T-helper 1 cell (primary cell): ENCODE results near the gene ADD2.

Source experiments
- DNase-seq, 5 donors: peaks; one replicate each; pipeline ENCODE4 v3.0.0-alpha.2; 2012 to 2020

The ADD2 gene

DNA sequence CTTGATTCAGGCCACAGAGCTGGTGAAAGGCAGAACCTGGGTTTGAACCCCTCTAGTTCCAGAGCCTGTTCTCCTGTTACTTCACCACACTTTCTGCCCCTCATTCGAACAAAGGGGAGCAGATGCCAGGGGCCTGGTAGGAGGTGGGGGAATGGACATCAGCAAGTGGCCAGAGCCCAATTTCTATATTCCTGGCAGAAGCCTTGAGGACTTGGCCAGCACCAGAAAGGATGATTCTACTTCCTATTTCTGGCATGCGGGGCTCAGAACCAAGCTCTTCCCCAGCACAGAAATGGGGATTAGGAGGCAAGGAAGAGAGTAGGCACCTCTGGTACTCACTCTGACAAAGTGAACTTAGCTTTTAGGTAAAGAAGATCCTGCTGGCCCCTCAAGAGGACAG is 49.3 kb downstream of the ADD2 start:
- DNase-seq = no peak

DNA sequence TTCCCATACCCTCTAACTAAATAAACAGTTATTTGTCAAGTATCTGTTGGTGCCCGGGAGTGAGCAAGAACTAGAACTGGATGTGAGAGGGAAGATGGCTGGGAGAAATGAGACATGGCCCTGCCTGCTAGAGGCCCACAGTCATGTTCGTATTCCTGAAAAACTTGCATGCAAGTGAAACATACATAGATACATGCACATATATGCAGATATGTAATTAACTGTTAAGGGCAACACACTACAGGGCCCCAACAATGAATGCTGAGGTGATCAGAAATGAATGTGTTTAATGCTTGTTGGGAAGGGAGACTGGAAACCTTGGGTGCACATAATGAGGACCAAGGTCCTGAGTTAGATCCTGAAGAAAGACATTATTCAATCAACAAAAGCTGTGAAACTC is 49.8 kb downstream of the ADD2 start:
- DNase-seq = no peak

DNA sequence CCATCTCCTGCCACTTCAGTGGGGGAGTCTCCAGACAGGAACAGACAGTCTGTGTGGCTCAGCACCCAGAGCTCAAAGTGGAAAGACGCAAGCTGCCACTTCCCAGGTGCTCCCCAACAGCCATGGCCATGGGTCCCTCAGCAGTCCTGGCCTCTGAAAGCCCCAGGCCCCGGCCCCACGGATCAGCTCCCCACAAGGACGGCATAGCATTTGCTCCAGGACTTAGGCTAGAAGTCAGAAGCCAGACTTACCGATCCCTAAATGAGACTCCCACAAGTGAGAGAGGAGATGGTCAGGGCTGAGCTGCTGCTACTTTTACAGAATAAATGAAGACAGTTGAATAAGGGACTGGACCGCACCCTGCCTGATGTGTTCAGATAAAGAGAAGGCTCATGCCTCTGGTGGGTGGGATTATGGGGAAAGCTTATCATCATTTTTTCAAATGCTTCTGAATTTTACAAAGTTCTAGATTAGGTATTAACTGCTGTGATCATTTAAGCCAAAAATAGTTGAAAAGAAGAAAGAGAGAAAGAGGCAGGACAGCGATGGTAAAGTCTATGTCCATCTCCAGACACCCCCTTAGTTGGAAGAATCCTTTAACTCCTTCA is 50.5 kb downstream of the ADD2 start:
- DNase-seq = no peak

DNA sequence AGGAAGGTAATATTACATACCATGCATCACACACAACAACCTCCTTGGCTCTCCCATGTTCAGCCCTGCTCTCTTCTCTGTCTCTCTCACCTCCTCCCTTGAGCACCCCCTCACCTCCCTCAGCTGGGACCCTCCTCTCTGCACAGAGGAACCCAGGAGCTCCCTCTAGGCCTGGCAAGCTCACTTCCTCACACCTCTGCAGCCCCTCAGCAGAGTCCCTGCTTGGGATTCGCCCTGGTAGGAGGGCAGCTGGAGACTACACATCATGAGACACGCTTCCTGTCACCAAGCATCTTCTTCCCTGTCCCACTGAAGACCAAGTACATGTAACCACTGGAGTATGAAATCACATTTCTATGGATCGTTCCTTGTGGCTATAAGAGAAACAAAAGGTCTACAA is 51.0 kb downstream of the ADD2 start:
- DNase-seq = no peak

DNA sequence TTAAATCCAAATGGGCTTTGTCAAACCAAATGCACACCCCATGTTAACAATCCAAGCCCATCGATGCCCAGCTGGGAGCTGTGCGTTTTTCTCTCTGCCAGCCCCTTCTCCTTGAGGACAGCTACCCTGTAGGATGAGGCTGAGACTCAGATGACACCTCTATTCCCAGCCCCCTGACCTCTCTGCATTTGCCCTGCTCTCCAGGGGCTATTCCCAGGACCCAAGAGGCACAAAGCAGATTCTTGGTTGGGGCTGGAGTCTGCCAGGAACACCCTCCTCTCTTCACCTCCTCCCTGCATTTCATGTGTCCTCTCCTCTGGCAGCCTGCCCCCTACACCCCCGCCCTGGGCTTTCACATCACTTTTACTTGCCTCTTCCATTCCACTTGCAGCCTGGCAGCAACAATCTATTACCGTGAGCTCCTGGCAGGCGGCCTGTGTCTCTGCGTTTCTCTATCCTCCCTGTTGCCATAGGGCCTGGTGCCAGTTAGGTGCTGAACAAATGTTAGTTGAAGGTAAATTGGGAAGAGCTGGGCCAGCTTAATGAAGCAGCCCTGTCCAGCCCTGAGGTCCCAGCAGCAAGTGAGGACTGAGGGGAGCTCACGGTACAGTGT is 51.8 kb downstream of the ADD2 start:
- DNase-seq = no peak

DNA sequence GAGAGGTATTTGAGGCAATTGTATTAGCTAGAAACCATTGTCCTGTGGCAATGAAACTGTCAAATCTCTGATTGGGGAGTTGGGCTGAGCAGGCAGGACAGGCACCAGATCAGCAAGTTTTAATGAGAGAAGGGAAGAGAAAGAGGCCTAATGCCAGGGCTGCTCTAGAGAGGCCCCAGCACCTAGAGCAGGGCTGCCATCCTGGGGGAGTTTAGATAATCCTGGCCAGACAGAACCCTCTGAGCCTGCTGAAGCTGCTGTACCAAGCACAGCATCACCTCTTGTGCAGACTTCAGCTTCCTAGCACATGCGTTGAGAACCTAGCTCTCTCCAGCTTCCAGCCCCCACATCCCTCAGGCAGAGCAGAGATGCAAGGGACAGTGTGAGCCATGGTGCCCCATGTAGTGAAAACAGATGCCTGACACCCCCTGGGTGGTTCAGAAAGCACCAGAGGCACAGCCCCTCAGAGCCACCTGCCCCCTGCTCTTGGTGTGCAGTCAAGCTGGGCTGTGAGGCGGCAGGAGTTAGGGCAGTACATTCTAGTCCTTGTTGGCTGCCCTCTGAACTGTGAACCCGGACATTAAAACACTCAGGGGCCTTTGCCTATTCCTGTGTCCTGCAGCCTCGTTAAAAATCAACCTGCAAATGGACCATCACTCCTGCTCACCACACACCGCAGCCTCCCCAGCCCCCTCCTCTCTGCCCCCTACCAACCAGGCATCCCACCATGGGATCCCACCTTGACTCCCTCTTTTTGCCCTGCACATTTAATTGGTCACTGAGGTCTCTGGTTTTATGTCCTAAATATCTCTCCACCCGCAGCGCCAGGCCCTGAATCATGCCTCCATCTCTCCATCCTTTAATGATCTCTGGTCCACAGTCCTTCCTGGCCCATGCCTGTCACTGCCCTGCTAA is 52.7 kb downstream of the ADD2 start:
- DNase-seq = no peak

DNA sequence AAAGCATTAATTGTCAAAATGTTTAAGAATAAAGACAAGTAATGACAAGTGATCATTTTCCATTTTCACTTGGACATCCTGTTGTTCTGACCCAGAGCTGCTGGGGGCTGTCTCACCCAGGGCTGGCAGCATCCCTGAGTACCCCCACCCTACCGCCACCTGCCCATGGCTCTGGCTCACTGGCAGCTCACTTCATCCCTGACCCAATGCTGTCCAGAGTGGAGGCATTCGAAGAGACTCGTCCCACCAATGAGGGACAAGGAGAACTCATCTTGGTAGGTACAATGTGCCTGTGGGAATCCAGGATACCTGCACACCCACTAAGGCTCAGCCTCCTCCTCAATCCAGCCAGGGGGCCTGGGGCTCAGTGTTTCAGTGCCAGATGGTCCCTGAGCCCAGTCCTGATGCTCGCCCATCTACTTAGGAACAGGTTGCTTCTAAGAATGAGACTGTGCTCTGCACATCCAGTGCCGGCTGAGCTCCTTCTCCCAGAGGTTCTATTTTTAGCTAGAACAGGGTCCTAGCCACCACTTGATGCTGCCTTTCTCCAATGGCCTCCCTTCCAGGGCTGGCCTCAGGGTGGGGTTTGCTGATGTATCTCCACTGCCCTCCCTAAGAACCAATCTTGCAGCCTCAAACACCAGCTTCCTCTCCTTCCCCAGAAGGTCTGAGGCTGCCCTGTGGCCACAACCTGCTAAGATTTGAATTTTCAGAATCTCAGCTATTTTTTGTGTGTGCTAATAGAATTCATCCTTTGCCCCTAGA is 53.7 kb downstream of the ADD2 start:
- DNase-seq = no peak

DNA sequence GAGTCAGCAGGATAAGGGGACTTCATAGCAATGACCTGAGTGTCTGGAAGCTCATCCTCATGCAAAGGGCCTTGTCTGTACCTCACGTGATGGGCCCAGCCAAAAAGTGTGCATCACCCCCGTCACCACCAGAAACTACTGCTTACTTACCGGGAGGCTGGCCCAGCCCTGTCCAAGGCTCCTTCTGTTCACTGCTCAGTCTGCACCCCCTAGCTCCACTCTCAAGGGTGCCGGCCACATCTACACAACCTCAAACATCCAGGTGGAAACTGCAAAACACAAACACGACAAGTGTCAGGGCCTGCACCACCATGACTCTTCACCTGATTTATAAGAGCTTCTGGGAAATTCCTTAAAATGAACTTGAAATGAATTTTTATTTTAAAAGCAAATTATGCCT is 55.1 kb downstream of the ADD2 start:
- DNase-seq = no peak

DNA sequence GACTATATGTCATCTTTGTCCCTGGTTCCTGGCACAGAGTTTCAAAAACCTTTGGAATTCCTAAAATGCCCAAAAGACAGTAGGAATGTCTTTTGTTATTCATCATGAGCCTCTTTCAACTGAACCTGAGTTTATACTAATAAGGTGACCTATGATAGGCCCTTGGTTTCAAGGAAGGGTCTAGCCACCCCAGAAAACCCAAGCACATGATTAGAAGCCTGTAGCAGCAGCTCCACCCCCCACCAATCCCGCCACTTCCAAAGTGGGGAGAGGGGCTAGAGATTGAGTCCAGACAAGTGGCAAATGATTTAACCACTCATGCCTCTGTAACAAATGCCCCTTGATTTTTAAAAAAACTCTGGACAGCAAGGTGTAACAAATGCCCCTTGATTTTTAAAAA is 56.8 kb downstream of the ADD2 start:
- DNase-seq = no peak

DNA sequence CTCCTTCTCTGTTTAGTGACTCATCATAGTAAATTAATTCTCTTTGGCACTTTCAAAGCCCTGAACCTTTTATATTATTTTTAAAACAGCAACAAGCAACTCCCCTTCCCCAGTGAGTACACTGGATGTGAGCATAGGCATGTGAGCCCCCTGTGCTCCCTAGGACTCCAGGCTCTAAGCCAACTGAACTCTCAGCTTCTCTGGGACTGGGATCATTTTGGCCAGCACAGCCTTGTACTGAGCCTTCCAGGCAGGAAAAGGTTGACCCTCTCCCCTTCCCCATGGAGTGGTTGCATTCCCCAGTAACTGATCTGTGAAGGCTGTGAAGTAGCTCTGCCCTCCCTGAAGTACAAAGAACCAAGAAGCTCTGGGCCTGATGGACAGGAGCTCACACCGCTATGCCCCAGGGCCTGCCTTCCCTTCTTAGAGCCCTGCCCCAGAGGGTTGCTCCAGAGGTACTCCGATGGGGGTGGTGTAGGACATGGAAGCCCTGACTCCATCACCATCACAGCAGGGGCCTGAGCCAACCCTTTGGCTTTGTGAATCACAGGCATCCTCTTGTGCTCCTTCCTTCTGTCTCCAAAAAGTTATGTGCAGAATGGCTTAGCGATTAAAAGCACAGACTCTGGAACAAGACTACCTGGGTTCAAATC is 57.8 kb downstream of the ADD2 start:
- no peak for DNase-seq

DNA sequence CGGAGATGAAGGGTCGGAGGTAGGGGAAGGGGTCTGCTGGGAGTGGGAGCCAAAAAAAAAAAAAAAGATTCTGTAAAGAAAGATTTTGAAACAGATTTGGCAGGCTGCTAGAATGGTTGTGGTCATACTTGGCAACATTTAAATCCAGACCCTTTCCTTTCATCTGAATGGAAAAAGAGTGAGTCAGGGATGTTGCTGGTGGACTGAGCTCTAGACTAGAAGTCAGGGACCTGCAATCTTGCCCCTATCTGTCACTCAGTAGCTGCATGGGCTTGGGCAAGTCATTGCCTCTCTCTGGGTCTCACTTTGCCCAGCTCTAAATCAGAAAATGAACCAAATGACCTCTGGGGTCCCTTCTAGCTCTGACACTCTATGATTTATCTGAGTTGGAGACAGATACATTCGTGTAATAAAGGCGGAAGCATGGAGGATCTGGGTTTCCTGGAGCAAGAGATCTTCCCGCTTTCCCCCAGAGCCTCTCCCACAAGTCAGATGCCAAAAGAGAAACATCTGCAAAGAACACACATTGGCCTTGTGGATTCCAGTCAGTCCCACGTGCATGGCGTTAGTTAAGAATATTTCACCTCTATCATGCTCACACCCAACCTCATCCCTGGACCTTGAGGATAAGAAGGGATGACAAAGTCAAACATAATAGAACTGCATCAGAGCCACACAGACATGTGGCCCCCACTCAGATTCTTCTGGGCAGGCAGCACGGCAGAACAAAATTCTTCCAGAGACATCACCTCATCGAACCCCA is 58.5 kb downstream of the ADD2 start:
- DNase-seq = no peak

DNA sequence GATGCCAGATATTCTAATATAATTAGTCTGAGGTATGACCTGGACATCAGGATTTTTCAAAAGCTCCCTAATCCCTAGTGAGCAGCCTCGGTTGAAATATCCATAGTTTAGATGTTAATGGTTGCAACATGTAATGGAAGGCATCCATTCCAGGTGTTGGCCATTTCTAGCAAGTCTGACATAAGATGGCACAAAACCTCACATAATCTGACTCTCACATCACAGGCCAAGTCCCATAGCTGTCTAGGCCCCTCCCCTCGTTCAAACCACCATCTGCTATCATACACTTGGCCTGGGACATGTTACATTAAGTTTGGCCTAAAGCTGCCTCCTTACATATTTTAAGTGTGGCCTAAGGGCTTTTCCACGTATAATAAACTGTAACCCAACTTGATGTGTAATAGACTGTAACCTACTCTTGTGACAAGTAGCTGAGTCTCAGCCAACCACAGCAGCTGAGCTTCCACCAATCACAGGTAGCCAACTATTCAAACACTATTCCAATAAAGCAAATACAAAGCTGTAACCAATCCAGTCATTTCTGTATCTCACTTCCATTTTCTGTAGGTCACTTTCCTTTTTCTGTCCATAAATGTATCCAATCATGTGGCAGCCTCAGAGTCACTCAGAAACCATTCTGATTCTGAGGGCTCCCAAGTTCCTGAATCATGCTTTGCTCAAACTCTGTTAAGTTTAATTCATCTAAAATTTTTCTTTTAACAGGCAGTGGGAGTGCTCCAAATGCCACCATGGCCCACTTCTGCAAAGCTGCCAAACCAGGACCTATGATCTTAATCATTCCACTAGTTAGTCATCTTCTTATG is 59.4 kb downstream of the ADD2 start:
- DNase-seq = no peak

DNA sequence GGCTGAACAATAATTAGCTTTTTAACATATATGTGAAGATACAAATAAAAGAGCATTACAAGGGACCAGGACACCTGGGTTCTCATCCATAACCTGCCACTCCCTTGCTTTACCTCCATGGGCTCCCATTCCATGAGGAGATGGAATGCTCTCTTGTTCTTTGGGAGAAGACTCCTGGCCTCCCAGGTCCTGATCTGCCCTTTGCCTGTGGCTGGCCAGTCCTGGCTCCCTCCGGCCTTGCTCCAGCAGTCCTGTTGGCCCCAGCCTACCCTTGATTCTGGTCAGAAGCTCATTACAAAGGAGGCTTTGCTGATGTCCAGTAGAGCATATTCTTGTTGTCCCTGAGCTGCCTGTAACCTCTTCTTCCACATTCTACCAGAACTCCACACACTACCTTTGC is 60.3 kb downstream of the ADD2 start:
- no peak for DNase-seq

DNA sequence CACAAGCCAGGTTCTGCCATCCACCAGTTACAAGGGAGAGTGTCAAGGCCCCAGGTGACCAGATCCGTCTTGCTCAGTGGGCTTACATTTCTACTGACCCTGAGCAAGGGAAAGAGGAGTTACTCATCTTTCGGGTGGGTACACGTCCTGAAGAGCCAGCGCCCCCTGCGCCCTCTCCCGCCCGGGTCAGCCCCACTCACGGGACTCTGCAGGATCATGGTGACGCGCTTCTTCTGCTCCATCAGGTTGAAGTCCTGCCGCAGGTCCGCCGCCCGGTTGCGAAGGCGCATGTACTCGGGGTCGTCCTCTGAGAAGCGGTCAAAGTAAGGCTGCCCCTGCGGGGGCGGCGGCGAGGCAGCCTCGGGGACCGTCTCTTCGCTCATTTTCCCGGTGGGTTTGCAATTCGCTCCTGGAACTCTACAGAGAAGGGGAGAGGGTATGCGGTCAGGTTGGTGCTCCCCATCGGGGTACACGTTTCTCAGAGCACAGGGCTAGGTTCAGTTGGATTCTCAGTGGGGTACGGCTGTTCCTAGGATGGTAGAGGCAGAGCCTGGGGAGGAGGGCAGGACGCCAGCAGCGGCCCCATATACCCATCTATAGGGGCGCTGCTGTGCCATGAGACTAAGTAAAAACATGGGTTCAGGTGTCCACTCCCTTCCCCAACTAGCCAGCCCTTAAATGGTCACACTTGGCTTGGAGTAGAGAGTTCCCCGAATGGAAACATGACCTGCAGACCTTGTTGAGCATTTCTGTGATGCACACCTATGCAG is 61.8 kb downstream of the ADD2 start:
- no peak for DNase-seq

DNA sequence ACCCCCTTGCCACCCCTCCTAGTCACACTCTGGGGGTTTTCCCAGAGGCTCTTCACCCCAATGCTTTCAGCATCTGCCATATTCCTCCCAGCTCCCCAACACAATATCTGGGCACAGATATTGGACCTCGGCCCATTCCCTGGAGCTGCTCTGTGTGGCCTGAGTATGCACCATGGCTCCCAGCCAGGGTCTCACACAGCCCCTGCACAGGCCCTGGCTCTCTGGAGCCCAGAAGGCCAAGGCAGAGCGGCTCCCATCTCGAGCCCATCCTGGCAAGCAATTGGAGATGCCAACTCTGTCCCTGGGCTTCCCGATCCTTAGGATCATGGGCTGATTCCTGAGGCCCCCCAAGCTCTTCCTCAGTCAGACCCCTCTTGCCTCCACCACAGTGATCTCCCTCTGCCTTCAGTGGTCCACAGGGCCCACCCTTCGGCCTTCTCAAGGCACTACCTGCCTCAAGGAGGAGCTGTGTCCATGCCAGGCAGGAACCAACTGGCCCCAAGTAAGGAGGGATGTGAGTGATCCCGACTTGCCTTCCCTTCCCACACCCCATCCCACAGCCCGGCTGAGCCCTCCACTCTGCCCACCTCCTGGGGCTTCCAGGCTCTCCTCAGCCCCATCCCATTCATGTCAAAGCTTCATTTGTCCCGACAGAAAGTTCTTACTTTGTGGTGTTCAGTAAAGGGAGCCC is 62.7 kb downstream of the ADD2 start:
- DNase-seq = no peak

DNA sequence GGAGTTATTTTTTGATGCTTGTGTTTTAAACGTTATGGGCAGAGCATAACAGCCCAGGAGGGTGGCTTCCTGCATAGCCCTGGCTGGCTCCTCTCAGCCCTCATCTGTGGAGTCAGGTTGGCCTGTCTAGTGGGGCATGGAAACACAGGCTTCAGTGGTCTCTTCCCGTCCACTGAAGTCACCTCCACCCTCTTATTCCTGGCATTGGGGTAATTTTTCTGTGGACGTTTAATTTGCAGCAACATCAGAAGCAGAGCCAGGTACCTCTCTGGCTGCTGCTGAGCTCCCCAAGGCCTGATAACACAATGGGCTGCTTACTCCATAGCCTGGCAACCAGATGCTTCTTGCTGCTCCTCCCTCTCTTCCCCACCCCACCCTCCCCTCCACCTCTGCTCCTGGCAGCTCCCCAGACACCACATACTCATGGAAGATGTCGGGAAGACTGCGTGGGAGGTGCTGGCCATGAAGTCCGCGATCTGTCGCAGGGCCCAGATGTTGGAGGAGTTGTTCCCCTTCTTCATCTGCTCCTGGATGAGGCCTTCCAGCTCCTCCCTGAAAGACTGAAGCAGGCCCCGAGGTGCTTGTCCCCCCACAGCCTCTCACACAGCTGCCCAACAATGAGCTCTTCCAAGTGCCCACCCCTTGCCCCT is 64.0 kb downstream of the ADD2 start:
- DNase-seq = no peak

DNA sequence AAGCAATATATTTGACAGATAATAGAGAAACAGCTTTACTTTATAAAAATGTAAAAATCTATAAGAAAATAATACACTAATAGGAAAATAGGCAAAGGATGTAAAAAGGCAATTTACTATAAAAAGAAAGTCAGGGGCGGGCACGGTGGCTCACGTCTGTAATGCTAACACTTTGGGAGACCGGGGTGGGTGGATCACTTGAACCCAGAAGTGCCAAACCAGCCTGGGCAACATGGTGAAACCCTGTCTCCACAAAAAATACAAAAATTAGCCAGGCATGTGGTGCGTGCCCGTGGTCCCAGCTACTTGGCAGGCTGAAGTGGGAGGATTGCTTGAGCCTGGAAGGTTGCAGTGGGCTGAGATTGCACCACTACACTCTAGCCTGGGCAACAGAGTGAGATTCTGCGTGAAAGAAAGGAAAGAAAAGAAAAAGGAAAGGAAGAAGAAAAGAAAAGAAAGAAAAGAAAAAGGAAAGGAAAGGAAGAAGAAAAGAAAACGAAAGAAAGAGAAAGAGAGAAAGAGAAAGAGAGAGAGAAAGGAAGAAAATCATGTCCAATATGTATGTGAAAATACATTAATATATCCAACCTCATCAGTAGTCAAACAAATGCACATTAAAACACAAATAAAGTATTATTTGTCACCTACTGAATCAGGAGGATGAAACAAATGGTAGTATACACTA is 65.1 kb downstream of the ADD2 start:
- DNase-seq = no peak

DNA sequence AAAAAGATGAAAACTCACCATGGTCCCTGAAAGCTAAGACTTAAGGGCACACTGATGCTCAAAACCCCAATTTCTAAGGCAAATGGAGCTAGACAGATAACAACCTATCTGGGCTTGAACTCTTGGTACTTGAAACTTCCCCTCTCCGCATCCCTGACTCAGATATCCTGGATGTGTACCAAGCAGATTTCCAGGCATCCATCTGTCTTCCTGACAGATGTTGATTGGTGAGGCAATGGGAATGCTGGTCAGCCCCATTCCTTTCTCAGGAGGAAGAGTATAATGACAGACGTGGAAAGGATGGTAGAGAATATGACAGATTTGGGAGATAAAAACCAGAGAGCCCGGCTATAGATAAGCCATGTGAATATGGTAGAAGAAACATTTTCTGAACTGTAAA is 69.2 kb downstream of the ADD2 start:
- DNase-seq = no peak
